OCI-LY1 (cell line): ENCODE data around the gene TACR3.

Experiments used
- EZH2 ChIP-seq: fragments of 200-600 bp; sonication (generic), shearing (Covaris generic); IDR thresholded peaks from 2 replicates; pipeline ENCODE4 v1.8.0; 2017; ENCODE audit warnings: borderline replicate concordance, mixed run types, mild to moderate bottlenecking, antibody characterized with exemption, low read length, moderate library complexity, mixed read lengths
- TF ChIP-seq, protein P1 (sequence below): fragments of 200-600 bp; sonication (generic), shearing (Covaris generic); IDR thresholded peaks from 2 replicates; pipeline ENCODE4 v1.5.1; 2017; ENCODE audit warnings: mild to moderate bottlenecking, antibody characterized with exemption, low read length, moderate library complexity, mixed read lengths

DNA sequence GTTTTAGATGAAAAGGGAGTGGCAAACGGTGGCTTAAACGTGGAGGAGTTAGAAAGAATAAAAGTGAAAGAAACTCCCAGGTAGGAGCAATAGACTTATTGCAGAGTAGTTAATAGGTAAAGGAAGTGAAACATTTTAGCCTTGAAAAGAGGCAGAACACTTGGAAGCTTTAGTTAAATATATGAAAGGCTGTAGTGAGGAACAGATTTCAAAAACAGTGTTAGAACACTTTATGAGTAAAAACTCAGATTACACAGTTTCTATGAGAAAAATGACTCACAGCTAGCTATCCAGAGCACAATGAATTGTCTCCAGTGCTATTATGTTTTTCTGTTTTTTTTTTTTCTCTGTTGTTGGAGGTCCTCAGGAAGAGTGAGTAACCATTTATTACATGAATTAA, 45.8 kb downstream of the TACR3 start:
- TF ChIP-seq, protein P1, sequence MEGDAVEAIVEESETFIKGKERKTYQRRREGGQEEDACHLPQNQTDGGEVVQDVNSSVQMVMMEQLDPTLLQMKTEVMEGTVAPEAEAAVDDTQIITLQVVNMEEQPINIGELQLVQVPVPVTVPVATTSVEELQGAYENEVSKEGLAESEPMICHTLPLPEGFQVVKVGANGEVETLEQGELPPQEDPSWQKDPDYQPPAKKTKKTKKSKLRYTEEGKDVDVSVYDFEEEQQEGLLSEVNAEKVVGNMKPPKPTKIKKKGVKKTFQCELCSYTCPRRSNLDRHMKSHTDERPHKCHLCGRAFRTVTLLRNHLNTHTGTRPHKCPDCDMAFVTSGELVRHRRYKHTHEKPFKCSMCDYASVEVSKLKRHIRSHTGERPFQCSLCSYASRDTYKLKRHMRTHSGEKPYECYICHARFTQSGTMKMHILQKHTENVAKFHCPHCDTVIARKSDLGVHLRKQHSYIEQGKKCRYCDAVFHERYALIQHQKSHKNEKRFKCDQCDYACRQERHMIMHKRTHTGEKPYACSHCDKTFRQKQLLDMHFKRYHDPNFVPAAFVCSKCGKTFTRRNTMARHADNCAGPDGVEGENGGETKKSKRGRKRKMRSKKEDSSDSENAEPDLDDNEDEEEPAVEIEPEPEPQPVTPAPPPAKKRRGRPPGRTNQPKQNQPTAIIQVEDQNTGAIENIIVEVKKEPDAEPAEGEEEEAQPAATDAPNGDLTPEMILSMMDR = no peak
- no peak for TF ChIP-seq EZH2
